GM12873 (cell line): Measurements from ENCODE around the gene IL27RA.

ENCODE experiments used
- TF ChIP-seq, protein P1 (sequence below): IDR thresholded peaks from 2 replicates; pipeline ENCODE4 v1.5.1; 2012; ENCODE audit warnings: low read depth, mild to moderate bottlenecking, moderate library complexity, low read length, control low read depth; ENCODE audit not compliant: insufficient read depth; ENCODE audit errors: missing control alignments

The IL27RA gene

DNA sequence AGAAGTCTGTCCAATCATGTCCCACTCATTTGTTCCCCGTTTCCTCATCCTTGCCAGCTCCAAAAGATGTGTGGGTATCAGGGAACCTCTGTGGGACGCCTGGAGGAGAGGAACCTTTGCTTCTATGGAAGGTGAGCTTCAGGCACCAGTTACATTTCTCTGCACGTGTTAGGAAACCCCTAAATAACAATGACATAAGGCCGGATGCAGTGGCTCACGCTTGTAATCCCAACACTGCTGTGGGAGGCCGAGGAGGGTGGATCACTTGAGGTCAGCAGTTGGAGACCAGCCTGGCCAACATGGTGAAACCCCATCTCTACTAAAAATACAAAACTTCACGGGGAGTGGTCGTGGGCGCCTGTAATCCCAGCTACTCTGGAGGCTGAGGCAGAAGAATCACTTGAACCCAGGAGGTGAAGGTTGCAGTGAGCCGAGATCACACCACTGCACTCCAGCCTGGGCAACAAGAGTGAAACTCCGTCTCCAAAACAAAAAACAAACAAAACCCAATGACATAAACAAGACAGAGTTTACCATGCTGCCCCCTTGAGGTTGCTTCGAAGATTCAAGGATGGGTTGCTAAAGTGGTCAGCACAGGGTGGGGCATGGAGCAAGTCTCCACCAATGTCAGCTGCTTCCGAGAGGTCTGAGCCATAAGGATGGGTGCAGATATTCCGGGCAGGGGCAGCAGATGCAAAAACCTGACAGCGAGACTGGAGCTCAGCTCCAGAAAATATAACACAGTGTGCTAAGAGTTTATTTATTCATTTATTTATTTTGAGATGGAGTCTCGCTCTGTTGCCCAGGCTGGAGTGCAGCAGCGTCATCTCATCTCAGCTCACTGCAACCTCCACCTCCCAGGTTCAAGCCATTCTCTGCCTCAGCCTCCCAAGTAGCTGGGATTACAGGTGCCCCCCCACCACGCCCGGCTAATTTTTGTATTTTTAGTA lies 11.4 kb downstream of the IL27RA start:
- TF ChIP-seq, protein P1, sequence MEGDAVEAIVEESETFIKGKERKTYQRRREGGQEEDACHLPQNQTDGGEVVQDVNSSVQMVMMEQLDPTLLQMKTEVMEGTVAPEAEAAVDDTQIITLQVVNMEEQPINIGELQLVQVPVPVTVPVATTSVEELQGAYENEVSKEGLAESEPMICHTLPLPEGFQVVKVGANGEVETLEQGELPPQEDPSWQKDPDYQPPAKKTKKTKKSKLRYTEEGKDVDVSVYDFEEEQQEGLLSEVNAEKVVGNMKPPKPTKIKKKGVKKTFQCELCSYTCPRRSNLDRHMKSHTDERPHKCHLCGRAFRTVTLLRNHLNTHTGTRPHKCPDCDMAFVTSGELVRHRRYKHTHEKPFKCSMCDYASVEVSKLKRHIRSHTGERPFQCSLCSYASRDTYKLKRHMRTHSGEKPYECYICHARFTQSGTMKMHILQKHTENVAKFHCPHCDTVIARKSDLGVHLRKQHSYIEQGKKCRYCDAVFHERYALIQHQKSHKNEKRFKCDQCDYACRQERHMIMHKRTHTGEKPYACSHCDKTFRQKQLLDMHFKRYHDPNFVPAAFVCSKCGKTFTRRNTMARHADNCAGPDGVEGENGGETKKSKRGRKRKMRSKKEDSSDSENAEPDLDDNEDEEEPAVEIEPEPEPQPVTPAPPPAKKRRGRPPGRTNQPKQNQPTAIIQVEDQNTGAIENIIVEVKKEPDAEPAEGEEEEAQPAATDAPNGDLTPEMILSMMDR, result peak; percentile 66

DNA sequence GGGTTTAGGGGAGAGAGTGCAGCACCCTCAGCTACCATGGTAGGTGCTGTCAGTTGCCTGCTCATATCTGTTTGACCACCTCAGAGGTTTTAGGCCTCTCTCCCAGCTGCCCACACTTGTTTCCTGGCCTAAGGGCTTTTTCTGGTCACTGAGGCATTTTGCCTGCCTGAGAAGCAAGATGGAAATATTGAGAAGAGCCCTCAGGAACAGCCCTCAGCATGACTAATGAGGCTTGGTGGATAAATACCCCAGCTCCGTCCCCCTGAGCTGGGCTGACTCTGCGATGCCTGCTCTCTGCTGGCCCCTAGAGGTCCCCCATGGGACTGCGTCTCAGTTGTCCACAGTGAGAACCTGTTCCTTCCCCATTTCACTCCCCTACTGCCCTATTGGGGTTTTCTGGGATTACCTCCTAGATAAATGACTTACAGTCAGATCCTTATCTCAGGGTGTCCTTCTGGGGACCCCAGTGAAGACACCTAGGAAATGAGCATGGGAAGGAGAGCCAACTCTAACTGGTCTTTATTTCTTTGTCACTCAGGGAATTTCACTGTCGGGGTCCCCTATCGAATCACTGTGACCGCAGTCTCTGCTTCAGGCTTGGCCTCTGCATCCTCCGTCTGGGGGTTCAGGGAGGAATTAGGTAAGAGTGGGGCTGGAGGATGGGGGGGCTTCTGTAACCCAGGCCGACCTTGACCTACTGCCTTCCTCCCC lies 17.0 kb downstream of the IL27RA start:
- TF ChIP-seq, protein P1, result peak; percentile 99

DNA sequence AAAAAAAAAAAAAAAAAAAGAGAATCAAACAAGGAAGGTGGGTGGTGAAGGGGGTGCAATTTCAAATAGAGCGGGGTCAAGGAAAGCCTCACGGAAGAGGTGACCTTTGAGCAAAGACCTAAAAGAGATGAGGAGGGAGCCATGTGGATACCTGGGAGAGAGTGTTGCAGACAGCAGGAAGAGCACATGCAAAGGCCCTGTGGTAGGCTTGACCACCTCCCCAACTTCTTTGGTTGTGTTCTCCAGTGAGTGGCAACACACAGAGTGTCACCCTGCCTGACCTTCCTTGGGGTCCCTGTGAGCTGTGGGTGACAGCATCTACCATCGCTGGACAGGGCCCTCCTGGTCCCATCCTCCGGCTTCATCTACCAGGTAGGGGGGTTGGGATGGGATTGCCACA lies 18.9 kb downstream of the IL27RA start:
- TF ChIP-seq, protein P1, result no peak

DNA sequence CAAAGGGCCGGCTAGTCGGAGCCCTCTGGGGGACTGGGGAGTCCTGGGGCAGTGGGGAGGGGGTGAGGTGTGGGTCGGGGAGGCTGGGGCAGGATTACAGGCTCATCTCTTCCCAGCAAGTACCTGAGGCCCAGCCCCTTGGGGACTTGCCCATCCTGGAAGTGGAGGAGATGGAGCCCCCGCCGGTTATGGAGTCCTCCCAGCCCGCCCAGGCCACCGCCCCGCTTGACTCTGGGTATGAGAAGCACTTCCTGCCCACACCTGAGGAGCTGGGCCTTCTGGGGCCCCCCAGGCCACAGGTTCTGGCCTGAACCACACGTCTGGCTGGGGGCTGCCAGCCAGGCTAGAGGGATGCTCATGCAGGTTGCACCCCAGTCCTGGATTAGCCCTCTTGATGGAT lies 20.4 kb downstream of the IL27RA start:
- TF ChIP-seq, protein P1, result no peak

DNA sequence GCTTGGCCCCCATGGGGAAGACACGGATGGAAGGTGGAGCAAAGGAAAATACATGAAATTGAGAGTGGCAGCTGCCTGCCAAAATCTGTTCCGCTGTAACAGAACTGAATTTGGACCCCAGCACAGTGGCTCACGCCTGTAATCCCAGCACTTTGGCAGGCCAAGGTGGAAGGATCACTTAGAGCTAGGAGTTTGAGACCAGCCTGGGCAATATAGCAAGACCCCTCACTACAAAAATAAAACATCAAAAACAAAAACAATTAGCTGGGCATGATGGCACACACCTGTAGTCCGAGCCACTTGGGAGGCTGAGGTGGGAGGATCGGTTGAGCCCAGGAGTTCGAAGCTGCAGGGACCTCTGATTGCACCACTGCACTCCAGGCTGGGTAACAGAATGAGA lies 20.9 kb downstream of the IL27RA start:
- TF ChIP-seq, protein P1, result no peak

DNA sequence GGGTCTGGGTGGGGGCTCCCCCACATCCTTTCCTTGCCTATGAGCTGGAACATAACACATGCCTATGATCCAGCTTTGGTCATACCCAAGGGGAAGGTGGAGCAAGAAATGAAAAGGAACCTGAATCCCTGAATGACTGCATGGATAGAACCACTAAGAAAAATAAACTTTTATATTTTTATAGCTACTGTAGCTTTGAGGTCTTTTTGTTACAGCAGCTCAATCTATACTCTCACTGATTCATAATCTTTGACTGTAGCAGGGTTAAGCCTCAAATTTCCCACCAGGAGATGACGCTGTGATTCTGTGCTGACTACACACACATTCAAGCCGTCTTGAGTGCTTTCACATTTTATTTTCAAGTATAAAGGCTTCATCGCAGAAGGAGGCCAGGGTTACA lies 21.5 kb downstream of the IL27RA start:
- TF ChIP-seq, protein P1, result no peak

DNA sequence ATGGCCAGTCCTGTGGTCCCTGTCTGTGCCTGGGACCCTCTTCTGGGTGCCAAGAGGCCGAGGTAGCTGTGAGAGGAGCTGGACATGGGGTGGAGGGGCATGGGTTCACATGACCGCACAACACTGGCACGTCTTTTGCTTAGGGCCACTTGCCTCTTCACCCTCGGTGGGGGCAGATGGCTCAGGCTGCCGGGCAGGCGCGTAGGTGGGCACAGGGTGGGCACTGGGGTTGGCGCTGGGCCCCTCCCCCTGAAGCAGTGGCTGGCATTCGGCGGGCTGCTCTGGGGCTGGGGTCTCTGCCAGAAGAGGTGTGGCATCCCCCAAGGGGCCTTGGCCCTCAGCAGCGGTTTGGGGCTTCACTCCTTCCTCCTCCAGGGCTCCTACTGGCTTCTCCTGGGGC lies 21.9 kb downstream of the IL27RA start:
- TF ChIP-seq, protein P1, result no peak
